ENCODE data around the gene DIP2A.

The DIP2A gene

GRCh38 chr21:46545363-46545762 lies 86.7 kb downstream of the DIP2A start:
- TF ChIP-seq MAX (IDR thresholded peaks at IDR 0.05; ENCODE audit: low read depth, low read length): no peak
- no peak for TF ChIP-seq POLR2A (IDR thresholded peaks at IDR 0.05; ENCODE audit: extremely low read depth, insufficient read length)
- no peak for TF ChIP-seq MYC (IDR thresholded peaks at IDR 0.05; ENCODE audit: low read depth, low read length)
- TF ChIP-seq, protein P1, sequence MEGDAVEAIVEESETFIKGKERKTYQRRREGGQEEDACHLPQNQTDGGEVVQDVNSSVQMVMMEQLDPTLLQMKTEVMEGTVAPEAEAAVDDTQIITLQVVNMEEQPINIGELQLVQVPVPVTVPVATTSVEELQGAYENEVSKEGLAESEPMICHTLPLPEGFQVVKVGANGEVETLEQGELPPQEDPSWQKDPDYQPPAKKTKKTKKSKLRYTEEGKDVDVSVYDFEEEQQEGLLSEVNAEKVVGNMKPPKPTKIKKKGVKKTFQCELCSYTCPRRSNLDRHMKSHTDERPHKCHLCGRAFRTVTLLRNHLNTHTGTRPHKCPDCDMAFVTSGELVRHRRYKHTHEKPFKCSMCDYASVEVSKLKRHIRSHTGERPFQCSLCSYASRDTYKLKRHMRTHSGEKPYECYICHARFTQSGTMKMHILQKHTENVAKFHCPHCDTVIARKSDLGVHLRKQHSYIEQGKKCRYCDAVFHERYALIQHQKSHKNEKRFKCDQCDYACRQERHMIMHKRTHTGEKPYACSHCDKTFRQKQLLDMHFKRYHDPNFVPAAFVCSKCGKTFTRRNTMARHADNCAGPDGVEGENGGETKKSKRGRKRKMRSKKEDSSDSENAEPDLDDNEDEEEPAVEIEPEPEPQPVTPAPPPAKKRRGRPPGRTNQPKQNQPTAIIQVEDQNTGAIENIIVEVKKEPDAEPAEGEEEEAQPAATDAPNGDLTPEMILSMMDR (IDR thresholded peaks at IDR 0.05; ENCODE audit: low read depth, low read length): no peak
- DNase-seq (ENCODE audit: low read depth): no peak
- H3K4me3 ChIP-seq (ENCODE audit: low read depth, low read length): no peak overlapping the region

GRCh38 chr21:46545911-46546310 lies 87.2 kb downstream of the DIP2A start:
- TF ChIP-seq, protein P1 (IDR thresholded peaks at IDR 0.05; ENCODE audit: low read depth, low read length): no peak
- TF ChIP-seq MYC (IDR thresholded peaks at IDR 0.05; ENCODE audit: low read depth, low read length): no peak
- no peak overlapping the region for H3K4me3 ChIP-seq (ENCODE audit: low read depth, low read length)
- no peak for DNase-seq (ENCODE audit: low read depth)

- TF ChIP-seq MYC (IDR thresholded peaks at IDR 0.05; ENCODE audit: low read depth, low read length) (no peak), POLR2A (IDR thresholded peaks at IDR 0.05; ENCODE audit: extremely low read depth, insufficient read length) (no peak), MAX (IDR thresholded peaks at IDR 0.05; ENCODE audit: low read depth, low read length) (no peak)
- TF ChIP-seq, protein P1 (IDR thresholded peaks at IDR 0.05; ENCODE audit: low read depth, low read length): no peak
- no peak for DNase-seq (ENCODE audit: low read depth)
- no peak overlapping the region for H3K4me3 ChIP-seq (ENCODE audit: low read depth, low read length)
Observed at GRCh38 chr21:46546799-46547198, 88.1 kb downstream of the DIP2A start.

GRCh38 chr21:46549650-46550049 lies 91.0 kb downstream of the DIP2A start:
- no peak overlapping the region for H3K4me3 ChIP-seq (ENCODE audit: low read depth, low read length)
- TF ChIP-seq MAX (IDR thresholded peaks at IDR 0.05; ENCODE audit: low read depth, low read length) (no peak), POLR2A (IDR thresholded peaks at IDR 0.05; ENCODE audit: extremely low read depth, insufficient read length) (no peak), MYC (IDR thresholded peaks at IDR 0.05; ENCODE audit: low read depth, low read length) (no peak)
- TF ChIP-seq, protein P1 (IDR thresholded peaks at IDR 0.05; ENCODE audit: low read depth, low read length): no peak
- no peak for DNase-seq (ENCODE audit: low read depth)

DNA sequence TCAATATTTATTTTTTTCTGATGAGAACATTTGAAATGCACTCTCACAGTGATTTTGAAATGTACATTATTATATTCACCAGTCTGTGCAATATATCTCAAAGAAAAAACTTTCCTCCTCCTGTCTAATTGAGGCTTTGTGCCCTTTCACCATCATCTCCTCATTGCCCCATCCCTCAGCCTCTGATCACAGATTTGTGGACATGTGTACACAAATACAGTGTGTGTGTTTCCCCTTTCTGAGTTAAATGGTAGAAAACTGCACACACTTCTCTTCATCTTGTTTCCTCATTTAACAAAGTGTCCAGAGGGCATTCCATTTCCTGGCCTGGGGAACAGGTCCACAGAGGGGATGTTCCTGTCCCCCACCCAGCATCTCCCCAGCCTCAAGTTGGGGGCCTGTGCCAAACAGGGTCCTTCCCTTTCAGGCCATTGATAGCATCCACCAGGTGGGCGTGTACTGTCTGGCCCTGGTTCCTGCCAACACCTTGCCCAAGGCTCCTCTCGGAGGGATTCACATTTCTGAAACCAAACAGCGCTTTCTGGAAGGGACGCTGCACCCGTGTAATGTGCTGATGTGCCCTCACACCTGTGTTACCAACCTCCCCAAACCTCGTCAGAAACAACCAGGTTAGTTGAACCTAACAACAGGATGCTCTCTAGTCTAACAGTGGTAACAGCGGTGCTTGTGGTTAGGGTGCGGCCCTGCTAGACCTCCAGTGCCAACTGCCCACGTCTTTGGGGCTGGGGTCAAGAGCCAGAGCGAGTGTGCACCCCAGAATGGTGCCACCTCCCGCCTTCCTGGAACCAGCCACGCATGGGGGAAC lies 91.6 kb downstream of the DIP2A start:
- no peak for DNase-seq (ENCODE audit: low read depth)
- H3K4me3 ChIP-seq (ENCODE audit: low read depth, low read length): no peak overlapping the region
- TF ChIP-seq MAX (IDR thresholded peaks at IDR 0.05; ENCODE audit: low read depth, low read length): no peak
- TF ChIP-seq MYC (IDR thresholded peaks at IDR 0.05; ENCODE audit: low read depth, low read length): no peak
- TF ChIP-seq, protein P1 (IDR thresholded peaks at IDR 0.05; ENCODE audit: low read depth, low read length): no peak
- no peak for TF ChIP-seq POLR2A (IDR thresholded peaks at IDR 0.05; ENCODE audit: extremely low read depth, insufficient read length)

Data from NB4 (cell line).